AG10803 (cell line): ENCODE results near the gene SNX11.
"Not testable (repeated sequence)": the region's sequence is repeated elsewhere in the genome, so short reads cannot be mapped to it uniquely, and the experiment has no call there.

Source experiments
- DNase-seq: peaks from one replicate; pipeline ENCODE4 v3.0.0; 2010; ENCODE audit warnings: low read depth
- H3K4me3 ChIP-seq: 2 replicates; pipeline ENCODE4 v1.5.1; 2011; ENCODE audit warnings: mild to moderate bottlenecking, low read length, control low read depth
- CTCF ChIP-seq: conservative IDR thresholded peaks from 2 replicates; pipeline ENCODE4 v1.5.1; 2011; ENCODE audit warnings: mild to moderate bottlenecking, low read length, control low read depth, inconsistent platforms

SNX11 gene

DNA sequence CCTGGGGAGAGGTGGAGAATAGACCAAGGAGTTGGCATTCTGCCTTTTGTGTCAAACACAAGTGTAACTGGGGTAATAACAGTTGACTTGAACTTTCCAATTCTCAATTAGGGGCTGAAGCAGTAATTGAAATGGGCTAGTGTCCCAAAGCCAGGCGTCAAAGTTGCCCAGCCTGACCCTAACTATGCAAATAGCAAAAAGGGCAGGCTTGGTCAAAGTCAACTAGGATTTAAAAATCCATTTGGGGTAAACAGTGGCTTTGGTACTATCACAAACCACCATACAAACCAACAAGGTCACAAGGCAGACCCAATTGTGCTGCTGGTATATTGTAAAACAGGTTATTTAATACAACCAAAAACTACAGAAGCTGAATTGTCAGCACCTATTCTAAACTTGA lies 41.4 kb upstream of the SNX11 start:
- no peak for DNase-seq
- no peak overlapping the region for H3K4me3 ChIP-seq
- TF ChIP-seq CTCF = no peak

- DNase-seq = no peak
- H3K4me3 ChIP-seq = no peak overlapping the region
- no peak for TF ChIP-seq CTCF
Measured at GRCh38 chr17:48066656-48067055, 40.9 kb upstream of the SNX11 start.

- TF ChIP-seq CTCF = no peak
- H3K4me3 ChIP-seq = no peak overlapping the region
Measured at GRCh38 chr17:48067245-48067644, 40.3 kb upstream of the SNX11 start.

DNA sequence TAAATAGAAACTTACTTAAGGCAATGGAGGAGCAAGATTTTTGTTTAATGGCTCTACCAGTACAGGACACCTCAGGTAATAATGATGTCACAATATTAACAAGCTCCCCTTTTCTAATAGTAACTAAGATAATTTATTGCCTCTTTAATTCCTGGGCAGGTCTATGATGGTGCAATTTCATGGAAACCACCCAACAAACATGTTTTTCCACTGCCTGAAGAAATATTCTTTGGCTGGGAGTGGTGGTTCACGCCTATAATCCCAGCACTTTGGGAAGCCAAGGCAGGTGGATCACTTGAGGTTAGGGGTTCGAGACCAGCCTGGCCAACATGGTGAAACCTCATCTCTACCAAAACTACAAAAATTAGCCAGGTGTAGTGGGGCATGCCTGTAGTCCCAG lies 39.8 kb upstream of the SNX11 start:
- not testable (repeated sequence) for H3K4me3 ChIP-seq

More at GRCh38 chr17:48067245-48067644, 40.3 kb upstream of the SNX11 start:
- DNase-seq = no peak

GRCh38 chr17:48068491-48068961 lies 39.0 kb upstream of the SNX11 start:
- peak; percentile 73 for DNase-seq
- H3K4me3 ChIP-seq = no peak overlapping the region
- TF ChIP-seq CTCF = peak; percentile 51

More for the DNA sequence above, 39.8 kb upstream of the SNX11 start:
- peak; percentile 46 for DNase-seq

- DNase-seq = no peak
- no peak overlapping the region for H3K4me3 ChIP-seq
- no peak for TF ChIP-seq CTCF
Measured at GRCh38 chr17:48070195-48070594, 37.4 kb upstream of the SNX11 start.

- DNase-seq = peak; percentile 70
- TF ChIP-seq CTCF = no peak
- H3K4me3 ChIP-seq = no peak overlapping the region
Measured at GRCh38 chr17:48071654-48072053, 35.9 kb upstream of the SNX11 start.

GRCh38 chr17:48072811-48073210 lies 34.8 kb upstream of the SNX11 start:
- DNase-seq, H3K4me3 ChIP-seq: not testable (repeated sequence)

DNA sequence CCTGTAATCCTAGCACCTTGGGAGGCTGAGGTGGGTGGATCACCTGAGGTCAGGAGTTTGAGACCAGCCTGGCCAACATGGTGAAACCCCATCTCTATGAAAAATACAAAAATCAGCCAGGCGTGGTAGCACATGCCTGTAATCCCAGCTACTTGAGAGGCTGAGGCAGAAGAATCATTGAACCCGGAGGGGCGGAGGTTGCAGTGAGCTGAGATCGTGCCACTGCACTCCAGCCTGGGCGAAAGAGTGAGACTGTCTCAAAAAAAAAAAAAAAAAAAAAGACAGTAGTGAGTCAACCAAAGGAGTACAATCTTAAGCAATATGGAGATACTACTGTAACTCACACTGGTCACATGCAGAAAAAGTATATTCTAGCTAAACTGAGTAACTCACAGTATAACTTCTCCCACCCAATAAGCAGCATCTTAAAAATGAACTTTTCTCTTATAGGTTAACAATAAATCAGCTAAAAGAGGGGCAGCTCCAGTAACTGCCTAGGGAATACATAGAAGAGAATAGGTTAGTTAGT lies 33.9 kb upstream of the SNX11 start:
- DNase-seq, H3K4me3 ChIP-seq: not testable (repeated sequence)
